Peyer's patch (tissue), 4 donors: Measurements from ENCODE around the gene CCDC149.

ENCODE experiments used
- CTCF ChIP-seq, 6 experiments: fragments of 450-650 bp in 4 of 6; fragments of 200-600 bp in 2 of 6; sonication (generic) in 1 of 6; IDR thresholded peaks; one replicate each; pipeline ENCODE4 v1.5.1; 2017 to 2019; ENCODE audit warnings: antibody characterized with exemption in 6 of 6, mild to moderate bottlenecking in 3 of 6, moderate library complexity in 1 of 6
- POLR2A ChIP-seq, 2 donors: fragments of 450-650 bp; IDR thresholded peaks; one replicate each; pipeline ENCODE4 v1.5.1; 2017; ENCODE audit warnings: antibody characterized with exemption in 2 of 2, mild to moderate bottlenecking in 2 of 2, moderate library complexity in 2 of 2

GRCh38 chr4:24835696-24836095 lies 77.1 kb downstream of the CCDC149 start:
- no peak for TF ChIP-seq CTCF (IDR thresholded peaks at IDR 0.05)
- no peak for TF ChIP-seq POLR2A (IDR thresholded peaks at IDR 0.05)
